Central memory CD8-positive, alpha-beta T cell (primary cell): ENCODE data around the gene ANGEL2.

Experiments
- ATAC-seq: fragments of 150-1000 bp; cut with Tn5 transposase; replicated peaks from 2 replicates; pipeline ENCODE4 v1.10.0; 2022; ENCODE audit warnings: mild to moderate bottlenecking, moderate FRiP score, moderate number of reproducible peaks; ENCODE audit not compliant: poor library complexity, severe bottlenecking; ENCODE audit errors: extremely low read depth
- DNase-seq, 2 donors: peaks; one replicate each; pipeline ENCODE4 v3.0.0; 2021; ENCODE audit warnings: low spot score in 2 of 2
- H3K27ac Mint-ChIP-seq: one replicate; pipeline ENCODE4 v1.8.0; 2022; ENCODE audit warnings: low read depth, mild to moderate bottlenecking, moderate library complexity, mixed read lengths
- H3K27me3 Mint-ChIP-seq: one replicate; pipeline ENCODE4 v1.8.0; 2022; ENCODE audit warnings: mixed read lengths
- H3K36me3 Mint-ChIP-seq: one replicate; pipeline ENCODE4 v1.8.0; 2022; ENCODE audit warnings: mild to moderate bottlenecking, moderate library complexity, mixed read lengths; ENCODE audit not compliant: insufficient read depth
- H3K4me1 Mint-ChIP-seq: one replicate; pipeline ENCODE4 v1.8.0; 2022; ENCODE audit warnings: mixed read lengths
- H3K4me3 Mint-ChIP-seq: one replicate; pipeline ENCODE4 v1.8.0; 2022; ENCODE audit warnings: mild to moderate bottlenecking, moderate library complexity, mixed read lengths
- H3K9me3 Mint-ChIP-seq: one replicate; pipeline ENCODE4 v1.8.0; 2022; ENCODE audit warnings: mixed read lengths

ANGEL2 gene

DNA sequence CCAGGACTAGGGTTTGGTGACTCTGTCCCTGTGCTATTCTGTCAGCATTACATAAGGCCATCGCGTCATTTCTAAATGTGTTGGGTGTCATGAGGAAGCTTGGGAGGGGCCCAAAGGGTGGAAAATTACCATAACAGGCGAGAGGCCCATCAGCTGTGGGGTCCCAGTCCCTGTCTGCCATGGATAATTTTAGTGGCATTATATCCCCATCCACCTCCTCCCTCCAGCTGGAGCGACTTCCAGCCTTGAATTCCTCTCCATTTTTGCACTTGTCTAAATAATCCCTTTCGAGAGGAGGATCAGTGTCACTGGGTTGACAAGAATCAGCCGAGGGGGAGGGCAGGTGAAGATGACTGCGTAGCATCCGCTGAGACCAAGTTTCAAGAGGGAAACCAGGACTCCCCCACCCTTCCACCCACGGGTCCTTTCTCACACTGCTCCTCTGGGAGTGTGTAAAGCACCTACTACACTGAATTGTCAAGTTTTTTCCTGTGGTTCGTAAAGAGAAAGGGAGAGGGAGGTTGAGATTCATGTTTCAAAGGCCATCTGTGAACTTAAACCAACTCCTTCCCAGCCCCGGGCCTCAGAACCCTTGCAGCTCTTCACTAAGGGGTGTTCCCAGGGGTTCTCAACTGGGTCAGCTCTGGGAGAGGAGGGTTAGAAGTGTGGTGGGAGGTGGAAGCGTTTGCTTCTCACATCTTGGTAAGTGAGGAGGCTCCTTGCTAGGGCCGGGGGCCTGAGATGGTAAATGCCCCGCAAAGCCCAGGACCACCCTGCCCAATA, 36.1 kb downstream of the ANGEL2 start:
- H3K4me1 Mint-ChIP-seq: peaks cover 7% of the 10 kb centered on the region
- ATAC-seq: no peak
- no peak overlapping the region for H3K4me3 Mint-ChIP-seq
- no peak overlapping the region for H3K27ac Mint-ChIP-seq
- H3K36me3 Mint-ChIP-seq: no peaks in the 10 kb centered on the region
- no peak for DNase-seq
- no peaks in the 10 kb centered on the region for H3K27me3 Mint-ChIP-seq
- H3K9me3 Mint-ChIP-seq: no peaks in the 10 kb centered on the region

GRCh38 chr1:212977781-212978645, 37.7 kb downstream of the ANGEL2 start:
- ATAC-seq (no peak), DNase-seq (no peak)
- H3K27ac Mint-ChIP-seq: no peak overlapping the region
- H3K4me1 Mint-ChIP-seq: peaks cover 7% of the 10 kb centered on the region
- peaks cover 8% of the 10 kb centered on the region for H3K27me3 Mint-ChIP-seq
- H3K4me3 Mint-ChIP-seq: no peak overlapping the region
- no peaks in the 10 kb centered on the region for H3K36me3 Mint-ChIP-seq
- no peaks in the 10 kb centered on the region for H3K9me3 Mint-ChIP-seq

- no peaks in the 10 kb centered on the region for H3K36me3 Mint-ChIP-seq
- ATAC-seq: no peak
- no peak for DNase-seq
- no peak overlapping the region for H3K27ac Mint-ChIP-seq
- H3K27me3 Mint-ChIP-seq: peaks cover 16% of the 10 kb centered on the region
- peaks cover 3% of the 10 kb centered on the region for H3K4me1 Mint-ChIP-seq
- H3K4me3 Mint-ChIP-seq: no peak overlapping the region
- H3K9me3 Mint-ChIP-seq: no peaks in the 10 kb centered on the region
Measured at GRCh38 chr1:212976586-212976985, 39.1 kb downstream of the ANGEL2 start.

DNA sequence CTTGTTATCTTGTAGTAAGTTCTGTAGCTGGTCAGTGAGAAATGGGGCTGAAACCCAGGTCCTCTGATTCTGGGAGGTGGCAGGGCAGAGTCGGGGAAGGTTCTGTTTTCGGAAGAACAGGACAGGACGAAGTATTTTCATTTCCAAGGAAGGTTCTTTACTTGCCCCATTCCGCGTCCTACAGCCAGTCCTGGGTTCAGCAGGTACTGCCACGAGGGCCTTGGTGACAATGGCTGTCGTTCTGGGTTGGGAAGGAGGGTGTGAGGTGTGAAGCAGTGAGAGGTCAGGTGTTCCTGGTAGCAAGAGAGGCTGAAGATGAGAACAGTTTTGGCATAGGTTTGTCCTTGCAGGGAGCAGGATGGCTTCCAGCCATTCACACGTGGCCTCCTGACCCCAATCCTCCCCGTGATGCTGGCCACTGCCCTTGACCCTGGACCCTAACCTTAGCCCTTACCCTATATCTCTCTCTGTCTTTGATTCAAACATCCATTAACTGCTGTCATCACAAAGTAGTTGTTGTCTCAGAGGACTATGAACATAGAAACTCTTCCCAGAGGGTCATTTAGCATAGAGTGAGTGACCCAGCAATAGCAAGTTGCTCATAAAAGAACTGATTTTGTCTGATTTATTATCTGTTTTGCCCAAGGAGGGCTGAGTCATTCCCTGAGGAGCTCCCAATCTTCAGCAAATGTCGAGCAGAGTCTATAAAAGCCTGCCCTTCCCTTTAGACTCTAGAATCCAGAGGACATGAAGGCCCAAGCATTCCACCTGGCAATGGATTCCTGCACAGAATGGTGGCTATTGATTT, 40.4 kb downstream of the ANGEL2 start:
- Mint-ChIP-seq H3K9me3 (no peaks in the 10 kb centered on the region), H3K4me3 (no peak overlapping the region), H3K27ac (no peak overlapping the region), H3K4me1 (no peaks in the 10 kb centered on the region), H3K27me3 (peaks cover 18% of the 10 kb centered on the region), H3K36me3 (no peaks in the 10 kb centered on the region)
- no peak for DNase-seq
- no peak for ATAC-seq

DNA sequence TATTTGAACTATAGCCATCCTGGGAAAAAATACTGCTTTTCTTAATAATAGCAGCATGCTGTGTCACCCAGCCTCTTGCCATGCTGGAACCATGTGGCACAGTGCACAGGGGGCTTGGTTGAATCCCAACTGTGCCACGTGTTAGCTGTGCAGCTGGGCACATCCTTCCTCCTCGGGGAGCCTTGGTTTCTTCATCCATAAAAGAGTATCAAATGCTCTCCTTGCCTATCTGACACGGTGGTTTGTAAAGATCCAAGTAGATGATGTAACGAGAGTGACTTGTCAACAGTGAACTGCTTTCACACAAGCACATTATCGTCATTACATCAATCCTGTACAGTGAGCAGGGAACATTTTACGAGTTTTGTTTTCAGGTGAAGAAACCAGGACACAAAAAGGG, 41.0 kb downstream of the ANGEL2 start:
- no peaks in the 10 kb centered on the region for H3K4me1 Mint-ChIP-seq
- no peaks in the 10 kb centered on the region for H3K9me3 Mint-ChIP-seq
- no peak for ATAC-seq
- DNase-seq: no peak
- no peaks in the 10 kb centered on the region for H3K36me3 Mint-ChIP-seq
- no peak overlapping the region for H3K4me3 Mint-ChIP-seq
- peaks cover 24% of the 10 kb centered on the region for H3K27me3 Mint-ChIP-seq
- no peak overlapping the region for H3K27ac Mint-ChIP-seq

DNA sequence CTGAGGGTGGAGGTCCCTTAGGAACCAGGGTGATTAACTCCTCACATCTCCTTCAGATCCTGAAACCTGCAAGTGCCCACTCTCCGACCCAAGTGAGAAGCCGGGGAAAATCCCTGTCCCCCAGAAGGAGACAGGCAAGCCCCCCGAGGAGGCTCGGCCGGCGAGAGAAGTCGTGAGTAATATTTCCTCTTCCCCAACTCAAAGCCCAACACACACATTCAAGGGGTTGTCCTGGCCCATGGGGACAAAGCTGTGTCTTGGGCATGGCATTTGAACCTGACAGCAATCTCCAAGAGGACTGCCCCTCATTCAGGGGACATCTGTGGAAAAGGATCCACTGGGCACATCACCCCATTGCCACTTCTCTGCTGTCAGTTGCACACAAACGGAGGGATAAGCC, 41.8 kb downstream of the ANGEL2 start:
- Mint-ChIP-seq H3K27me3 (peaks cover 29% of the 10 kb centered on the region), H3K4me3 (no peak overlapping the region), H3K4me1 (no peaks in the 10 kb centered on the region), H3K36me3 (no peaks in the 10 kb centered on the region), H3K9me3 (no peaks in the 10 kb centered on the region), H3K27ac (no peak overlapping the region)
- ATAC-seq (no peak), DNase-seq (no peak)

GRCh38 chr1:212973426-212973825, 42.2 kb downstream of the ANGEL2 start:
- ATAC-seq (no peak), DNase-seq (no peak)
- H3K27ac Mint-ChIP-seq: no peak overlapping the region
- H3K4me1 Mint-ChIP-seq: no peaks in the 10 kb centered on the region
- no peak overlapping the region for H3K4me3 Mint-ChIP-seq
- no peaks in the 10 kb centered on the region for H3K36me3 Mint-ChIP-seq
- H3K9me3 Mint-ChIP-seq: no peaks in the 10 kb centered on the region
- peaks cover 30% of the 10 kb centered on the region for H3K27me3 Mint-ChIP-seq

GRCh38 chr1:212971312-212971711, 44.4 kb downstream of the ANGEL2 start:
- no peak for DNase-seq
- Mint-ChIP-seq H3K4me3 (no peak overlapping the region), H3K27me3 (peaks cover 50% of the 10 kb centered on the region), H3K9me3 (no peaks in the 10 kb centered on the region), H3K4me1 (no peaks in the 10 kb centered on the region), H3K27ac (no peak overlapping the region), H3K36me3 (no peaks in the 10 kb centered on the region)
- no peak for ATAC-seq

GRCh38 chr1:212970085-212970484, 45.6 kb downstream of the ANGEL2 start:
- Mint-ChIP-seq H3K27me3 (peaks cover 62% of the 10 kb centered on the region), H3K9me3 (no peaks in the 10 kb centered on the region), H3K4me1 (no peaks in the 10 kb centered on the region), H3K4me3 (no peak overlapping the region), H3K36me3 (no peaks in the 10 kb centered on the region), H3K27ac (no peak overlapping the region)
- DNase-seq (no peak), ATAC-seq (no peak)

- DNase-seq (no peak), ATAC-seq (no peak)
- Mint-ChIP-seq H3K27me3 (peaks cover 58% of the 10 kb centered on the region), H3K36me3 (no peaks in the 10 kb centered on the region), H3K9me3 (no peaks in the 10 kb centered on the region), H3K4me1 (no peaks in the 10 kb centered on the region), H3K27ac (no peak overlapping the region), H3K4me3 (no peak overlapping the region)
Measured at GRCh38 chr1:212968368-212968863, 47.3 kb downstream of the ANGEL2 start.

GRCh38 chr1:212967801-212968200, 47.9 kb downstream of the ANGEL2 start:
- ATAC-seq: no peak
- Mint-ChIP-seq H3K9me3 (no peaks in the 10 kb centered on the region), H3K4me3 (no peak overlapping the region), H3K27me3 (peaks cover 58% of the 10 kb centered on the region), H3K4me1 (no peaks in the 10 kb centered on the region), H3K36me3 (no peaks in the 10 kb centered on the region), H3K27ac (no peak overlapping the region)
- no peak for DNase-seq

- H3K4me1 Mint-ChIP-seq: no peaks in the 10 kb centered on the region
Measured at GRCh38 chr1:212966616-212967015, 49.1 kb downstream of the ANGEL2 start.

More at GRCh38 chr1:212966616-212967015, 49.1 kb downstream of the ANGEL2 start:
- H3K9me3 Mint-ChIP-seq: no peaks in the 10 kb centered on the region
- H3K36me3 Mint-ChIP-seq: no peaks in the 10 kb centered on the region
- DNase-seq (no peak), ATAC-seq (no peak)
- no peak overlapping the region for H3K4me3 Mint-ChIP-seq
- H3K27me3 Mint-ChIP-seq: peaks cover 65% of the 10 kb centered on the region
- H3K27ac Mint-ChIP-seq: no peak overlapping the region
